Breast epithelium (tissue), 4 donors: ENCODE measurements around the gene TAF9B. TPM values are rescaled to one million over a fixed set of nuclear protein-coding genes. Genes with fewer than 3 reads are reported as not detected.
A peak's percentile ranks its signal among the peaks of the same experiment; 100 is the strongest.
"Not testable (repeated sequence)": the region's sequence is repeated elsewhere in the genome, so short reads cannot be mapped to it uniquely, and the experiment has no call there.

Source experiments
- DNase-seq, 2 donors: peaks; one replicate each; pipeline ENCODE4 v3.0.0-alpha.2; 2019; ENCODE audit warnings: low spot score in 2 of 2
- H3K27ac ChIP-seq, 2 donors: fragments of 200-600 bp; sonication (generic) in 1 of 2; one replicate each; pipeline ENCODE4 v1.5.1; 2016 to 2019; ENCODE audit warnings: mild to moderate bottlenecking in 1 of 2
- H3K27me3 ChIP-seq, 2 donors: fragments of 200-600 bp; sonication (generic) in 1 of 2; one replicate each; pipeline versions ENCODE4 v1.5.1 to v1.6.0; 2017 to 2019; ENCODE audit warnings: control low read depth in 1 of 2, mild to moderate bottlenecking in 1 of 2
- H3K36me3 ChIP-seq: fragments of 200-600 bp; one replicate; pipeline ENCODE4 v1.5.1; 2019
- H3K4me1 ChIP-seq, 2 donors: fragments of 200-600 bp; sonication (generic); one replicate each; pipeline ENCODE4 v1.5.1; 2016 to 2019; ENCODE audit warnings: control low read depth in 1 of 2
- H3K4me3 ChIP-seq, 3 donors: fragments of 200-600 bp; sonication (generic); 1 replicate in 2 of 3; 2 replicates in 1 of 3; pipeline ENCODE4 v1.5.1; 2016 to 2019; ENCODE audit warnings: mild to moderate bottlenecking in 3 of 3, moderate library complexity in 2 of 3
- H3K9me3 ChIP-seq, 2 donors: fragments of 200-600 bp; sonication (generic) in 1 of 2; one replicate each; pipeline ENCODE4 v1.5.1; 2016 to 2019; ENCODE audit warnings: control low read depth in 1 of 2
- POLR2A ChIP-seq: fragments of 450-650 bp; IDR thresholded peaks from one replicate; pipeline ENCODE4 v1.6.1; 2016; ENCODE audit warnings: antibody characterized with exemption, mild to moderate bottlenecking, moderate library complexity
- POLR2AphosphoS5 ChIP-seq, 3 donors: sonication (generic); formaldehyde crosslinking; IDR thresholded peaks; one replicate each; pipeline ENCODE4 v1.6.1; 2017; ENCODE audit warnings: antibody characterized with exemption in 3 of 3
- intact Hi-C: fragments of 100-400 bp; cut with DNase I; formaldehyde crosslinking; loops from one replicate; pipeline ENCODE4 v1.15.1; 2023; ENCODE audit warnings: low total_unique reads
- total RNA-seq, 3 donors: library from RNA; depleted of rRNA; stranded (reverse); fragments of >200 nt; gene quantifications; one replicate each; pipeline ENCODE4 v1.1.0, GENCODE V29; 2016
- TF ChIP-seq, protein P1 (sequence below), 3 donors: fragments of 450-650 bp; IDR thresholded peaks; one replicate each; pipeline ENCODE4 v1.5.1; 2016 to 2017; ENCODE audit warnings: antibody characterized with exemption in 3 of 3, mild to moderate bottlenecking in 3 of 3, moderate library complexity in 3 of 3

The TAF9B gene, protein sequence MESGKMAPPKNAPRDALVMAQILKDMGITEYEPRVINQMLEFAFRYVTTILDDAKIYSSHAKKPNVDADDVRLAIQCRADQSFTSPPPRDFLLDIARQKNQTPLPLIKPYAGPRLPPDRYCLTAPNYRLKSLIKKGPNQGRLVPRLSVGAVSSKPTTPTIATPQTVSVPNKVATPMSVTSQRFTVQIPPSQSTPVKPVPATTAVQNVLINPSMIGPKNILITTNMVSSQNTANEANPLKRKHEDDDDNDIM
- 10 to 100 TPM; 24.8 to 40.8 (median 25.2) TPM for total RNA-seq

DNA sequence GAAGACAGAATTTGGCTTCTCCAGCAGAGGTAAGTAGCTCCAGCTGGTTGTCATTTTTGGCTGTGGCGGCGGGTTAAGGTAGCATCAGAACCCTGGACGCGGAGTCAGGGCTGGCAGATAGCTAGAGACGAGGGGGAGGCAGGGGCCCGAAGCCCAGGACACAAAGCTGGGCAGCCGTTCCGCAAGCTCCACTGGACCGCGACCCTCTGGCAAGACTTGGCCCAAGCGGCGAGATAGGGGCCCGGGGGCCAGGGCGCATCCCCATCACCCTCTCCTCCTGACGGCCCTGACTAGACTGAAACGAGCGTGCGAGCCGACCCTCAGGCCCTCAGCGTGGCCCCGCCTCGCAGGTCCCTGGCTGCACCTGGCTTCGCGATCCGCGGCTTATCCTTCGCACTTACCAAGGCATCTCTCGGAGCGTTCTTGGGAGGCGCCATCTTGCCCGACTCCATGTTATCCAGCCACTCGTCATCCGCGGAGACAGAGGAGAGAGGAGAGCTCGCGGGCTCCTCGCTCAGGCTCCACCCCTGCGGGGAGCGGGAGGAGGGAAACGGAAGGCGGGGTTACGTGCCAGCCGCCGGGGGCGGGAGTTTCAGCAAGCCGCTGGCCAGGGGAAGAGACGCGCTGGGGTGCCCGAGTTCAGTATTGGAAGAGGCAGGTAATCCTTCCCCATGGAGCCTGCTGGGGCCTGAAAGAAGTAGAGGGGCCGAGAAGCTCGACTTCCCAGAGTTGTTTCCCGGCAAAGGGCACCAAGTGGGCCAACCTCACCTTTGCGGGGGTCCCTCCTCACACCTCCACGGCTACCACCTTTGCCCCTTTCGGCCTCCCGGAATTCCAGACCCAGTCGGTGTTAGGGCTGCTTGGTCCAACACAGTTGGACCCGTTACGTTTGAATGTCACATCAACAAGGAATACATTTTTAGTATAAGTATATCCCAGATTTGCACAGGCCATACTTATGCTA is at the start of gene TAF9B:
TAF9B (minus strand) TSS at position 491 of the 964 bp plus-strand sequence; CDS start at position 452, 39 bp downstream.
- Histone ChIP-seq H3K27ac (peak within 1 kb of the TSS; percentile 86 to 93), H3K4me1 (no peaks in the 10 kb centered on the region), H3K36me3 (no peaks in the 10 kb centered on the region), H3K9me3 (no peaks in the 10 kb centered on the region), H3K4me3 (peak within 1 kb of the TSS; percentile 71 to 76 (median 72)), H3K27me3 (peaks cover 0 to 11% of the 10 kb centered on the region in 2 donors)
- peak; percentile 75 to 78 for DNase-seq
- intact Hi-C loops, result no loop called here
- TF ChIP-seq, protein P1, sequence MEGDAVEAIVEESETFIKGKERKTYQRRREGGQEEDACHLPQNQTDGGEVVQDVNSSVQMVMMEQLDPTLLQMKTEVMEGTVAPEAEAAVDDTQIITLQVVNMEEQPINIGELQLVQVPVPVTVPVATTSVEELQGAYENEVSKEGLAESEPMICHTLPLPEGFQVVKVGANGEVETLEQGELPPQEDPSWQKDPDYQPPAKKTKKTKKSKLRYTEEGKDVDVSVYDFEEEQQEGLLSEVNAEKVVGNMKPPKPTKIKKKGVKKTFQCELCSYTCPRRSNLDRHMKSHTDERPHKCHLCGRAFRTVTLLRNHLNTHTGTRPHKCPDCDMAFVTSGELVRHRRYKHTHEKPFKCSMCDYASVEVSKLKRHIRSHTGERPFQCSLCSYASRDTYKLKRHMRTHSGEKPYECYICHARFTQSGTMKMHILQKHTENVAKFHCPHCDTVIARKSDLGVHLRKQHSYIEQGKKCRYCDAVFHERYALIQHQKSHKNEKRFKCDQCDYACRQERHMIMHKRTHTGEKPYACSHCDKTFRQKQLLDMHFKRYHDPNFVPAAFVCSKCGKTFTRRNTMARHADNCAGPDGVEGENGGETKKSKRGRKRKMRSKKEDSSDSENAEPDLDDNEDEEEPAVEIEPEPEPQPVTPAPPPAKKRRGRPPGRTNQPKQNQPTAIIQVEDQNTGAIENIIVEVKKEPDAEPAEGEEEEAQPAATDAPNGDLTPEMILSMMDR (IDR thresholded peaks at IDR 0.05), result no peak
- peak; percentile 67 to 73 (median 71) for TF ChIP-seq POLR2AphosphoS5 (IDR thresholded peaks at IDR 0.05)

- H3K4me3 ChIP-seq, result no peak overlapping the region
- H3K36me3 ChIP-seq, result no peaks in the 10 kb centered on the region
- H3K9me3 ChIP-seq, result peaks cover 0 to 9% of the 10 kb centered on the region in 2 donors
- TF ChIP-seq POLR2AphosphoS5 (IDR thresholded peaks at IDR 0.05), result no peak
- TF ChIP-seq, protein P1 (IDR thresholded peaks at IDR 0.05), result no peak
- TF ChIP-seq POLR2A, result no peak
- no peaks in the 10 kb centered on the region for H3K4me1 ChIP-seq
- DNase-seq, result no peak
- intact Hi-C loops, result no loop called here
- H3K27ac ChIP-seq, result no peak overlapping the region
- H3K27me3 ChIP-seq, result peaks cover 0 to 12% of the 10 kb centered on the region in 2 donors
Observed at GRCh38 chrX:78182881-78183280, 43.4 kb upstream of the TAF9B start.

GRCh38 chrX:78181307-78181706 is 41.9 kb upstream of the TAF9B start:
- H3K9me3 ChIP-seq, result no peaks in the 10 kb centered on the region
- no peak for DNase-seq
- no peaks in the 10 kb centered on the region for H3K36me3 ChIP-seq
- H3K4me1 ChIP-seq, result no peaks in the 10 kb centered on the region
- H3K4me3 ChIP-seq, result no peak overlapping the region
- no peak overlapping the region for H3K27ac ChIP-seq
- intact Hi-C loops, result no loop called here
- peaks cover 0 to 12% of the 10 kb centered on the region in 2 donors for H3K27me3 ChIP-seq
- TF ChIP-seq POLR2A, result no peak
- TF ChIP-seq, protein P1 (IDR thresholded peaks at IDR 0.05), result no peak

- peaks cover 0 to 10% of the 10 kb centered on the region in 2 donors for H3K27me3 ChIP-seq
- H3K27ac ChIP-seq, result no peak overlapping the region
- no peak overlapping the region for H3K4me3 ChIP-seq
- no peak for TF ChIP-seq POLR2A
- no peak for TF ChIP-seq POLR2AphosphoS5 (IDR thresholded peaks at IDR 0.05)
- TF ChIP-seq, protein P1 (IDR thresholded peaks at IDR 0.05), result no peak
- no peaks in the 10 kb centered on the region for H3K9me3 ChIP-seq
- intact Hi-C loops, result no loop called here
- no peaks in the 10 kb centered on the region for H3K36me3 ChIP-seq
- no peaks in the 10 kb centered on the region for H3K4me1 ChIP-seq
- DNase-seq, result no peak
Observed at GRCh38 chrX:78168065-78168464, 28.6 kb upstream of the TAF9B start.

DNA sequence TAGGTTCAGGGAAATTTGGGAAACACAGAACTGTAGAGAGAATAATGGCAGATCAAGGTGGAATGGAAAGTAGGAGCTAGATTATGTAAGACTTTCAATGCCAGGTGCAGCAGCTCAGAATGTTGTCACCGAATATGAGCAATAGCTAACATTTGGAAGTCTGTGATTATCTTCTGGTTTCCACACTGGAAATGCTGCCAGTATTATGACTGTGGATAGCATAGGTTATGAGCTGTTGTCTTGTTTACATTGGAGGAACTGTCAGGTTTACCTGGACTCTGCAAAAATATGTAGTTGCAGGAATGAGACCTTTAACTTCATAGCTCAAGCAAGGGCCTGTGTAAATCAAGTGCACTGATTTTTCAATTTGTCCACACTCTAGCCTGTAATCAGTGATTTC is 26.0 kb upstream of the TAF9B start:
- Histone ChIP-seq H3K9me3 (no peaks in the 10 kb centered on the region), H3K4me1 (no peaks in the 10 kb centered on the region), H3K27me3 (peaks cover 0 to 10% of the 10 kb centered on the region in 2 donors), H3K36me3 (no peaks in the 10 kb centered on the region), H3K27ac (no peak overlapping the region), H3K4me3 (no peak overlapping the region)
- TF ChIP-seq POLR2AphosphoS5 (IDR thresholded peaks at IDR 0.05), result no peak
- intact Hi-C loops, result no loop called here
- DNase-seq, result no peak

- H3K27ac ChIP-seq, DNase-seq, H3K9me3 ChIP-seq, H3K4me3 ChIP-seq, H3K36me3 ChIP-seq, intact Hi-C loops, H3K27me3 ChIP-seq, H3K4me1 ChIP-seq: not testable (repeated sequence)
Observed at GRCh38 chrX:78163175-78163574, 23.7 kb upstream of the TAF9B start.

- H3K27ac ChIP-seq, H3K4me3 ChIP-seq, H3K4me1 ChIP-seq, H3K9me3 ChIP-seq, H3K27me3 ChIP-seq, intact Hi-C loops, H3K36me3 ChIP-seq, DNase-seq: not testable (repeated sequence)
Observed at GRCh38 chrX:78160711-78161110, 21.3 kb upstream of the TAF9B start.

DNA sequence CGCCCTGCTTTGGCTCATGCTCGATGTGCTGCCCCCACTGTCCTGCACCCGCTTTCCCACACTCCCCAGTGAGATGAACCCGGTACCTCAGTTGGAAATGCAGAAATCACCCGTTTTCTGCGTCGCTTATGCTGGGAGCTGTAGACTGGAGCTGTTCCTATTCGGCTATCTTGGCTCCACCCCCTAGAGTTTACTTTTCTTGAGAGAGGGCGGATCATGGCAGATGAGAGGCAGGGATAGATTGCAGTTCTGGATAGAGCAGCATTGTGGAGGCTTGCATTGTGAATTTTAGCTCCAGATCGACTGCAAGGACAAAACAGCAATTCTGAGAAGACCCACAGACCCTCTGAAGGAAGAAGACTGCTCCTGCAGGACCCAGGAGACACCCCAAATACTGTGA is 18.4 kb upstream of the TAF9B start:
- H3K4me3 ChIP-seq, H3K36me3 ChIP-seq, H3K27ac ChIP-seq, H3K27me3 ChIP-seq, DNase-seq, H3K4me1 ChIP-seq, H3K9me3 ChIP-seq, intact Hi-C loops: not testable (repeated sequence)
